HG03469 (cell line): Measurements from ENCODE around the gene CRADD.
"Not testable (repeated sequence)": the region's sequence is repeated elsewhere in the genome, so short reads cannot be mapped to it uniquely, and the experiment has no call there.

Source experiments
- ATAC-seq: cut with Tn5 transposase; IDR thresholded peaks from one replicate; pipeline ENCODE4 v1.9.1; 2021; ENCODE audit warnings: mild to moderate bottlenecking, moderate library complexity, moderate number of reproducible peaks; ENCODE audit not compliant: unreplicated experiment

Gene CRADD

GRCh38 chr12:93705237-93705636, 28.1 kb downstream of the CRADD start:
- no peak for ATAC-seq

GRCh38 chr12:93706387-93706786, 29.2 kb downstream of the CRADD start:
- no peak for ATAC-seq

GRCh38 chr12:93706824-93707223, 29.6 kb downstream of the CRADD start:
- no peak for ATAC-seq

- no peak for ATAC-seq
Measured at GRCh38 chr12:93707836-93708235, 30.7 kb downstream of the CRADD start.

GRCh38 chr12:93708952-93709351, 31.8 kb downstream of the CRADD start:
- no peak for ATAC-seq

GRCh38 chr12:93709386-93709785, 32.2 kb downstream of the CRADD start:
- no peak for ATAC-seq

- no peak for ATAC-seq
Measured at GRCh38 chr12:93710574-93710926, 33.4 kb downstream of the CRADD start.

- ATAC-seq: not testable (repeated sequence)
Measured at GRCh38 chr12:93711502-93711901, 34.3 kb downstream of the CRADD start.

- ATAC-seq: no peak
Measured at GRCh38 chr12:93712200-93712599, 35.0 kb downstream of the CRADD start.

- no peak for ATAC-seq
Measured at GRCh38 chr12:93713060-93713459, 35.9 kb downstream of the CRADD start.

GRCh38 chr12:93713800-93714199, 36.6 kb downstream of the CRADD start:
- ATAC-seq: no peak

GRCh38 chr12:93714382-93714781, 37.2 kb downstream of the CRADD start:
- no peak for ATAC-seq

- no peak for ATAC-seq
Measured at GRCh38 chr12:93719710-93720109, 42.5 kb downstream of the CRADD start.

- no peak for ATAC-seq
Measured at GRCh38 chr12:93720559-93720958, 43.4 kb downstream of the CRADD start.

- ATAC-seq: no peak
Measured at GRCh38 chr12:93722179-93722578, 45.0 kb downstream of the CRADD start.

GRCh38 chr12:93722835-93723567, 45.8 kb downstream of the CRADD start:
- ATAC-seq: no peak

- ATAC-seq: no peak
Measured at GRCh38 chr12:93723568-93723930, 46.4 kb downstream of the CRADD start.

GRCh38 chr12:93725531-93725930, 48.4 kb downstream of the CRADD start:
- ATAC-seq: no peak

GRCh38 chr12:93727195-93727811, 50.1 kb downstream of the CRADD start:
- no peak for ATAC-seq

GRCh38 chr12:93727911-93728310, 50.7 kb downstream of the CRADD start:
- ATAC-seq: no peak

- ATAC-seq: no peak
Measured at GRCh38 chr12:93729934-93730333, 52.8 kb downstream of the CRADD start.

- peak; percentile 56 for ATAC-seq
Measured at GRCh38 chr12:93733358-93733757, 56.2 kb downstream of the CRADD start.

GRCh38 chr12:93733928-93734327, 56.8 kb downstream of the CRADD start:
- ATAC-seq: no peak
